WTC11 (cell line): ENCODE results near the gene TLE7. TPM values are rescaled to one million over a fixed set of nuclear protein-coding genes. Genes with fewer than 3 reads are reported as not detected.

Source experiments
- ATAC-seq: fragments of 200-7000 bp; cut with Tn5 transposase; 2 replicates; pipeline ENCODE4 v1.10.0; 2021; ENCODE audit warnings: mild to moderate bottlenecking, moderate library complexity
- CTCF ChIA-PET: fragments of 300-600 bp; sonication (Branson Sonifier 250); formaldehyde crosslinking; loops from one replicate; lab custom pipeline; 2021; ENCODE audit warnings: antibody characterized with exemption; lab: Charles Lee
- POLR2A ChIA-PET: fragments of 350-600 bp; sonication (Branson Sonifier 250); formaldehyde crosslinking; loops from one replicate; lab custom pipeline; 2021; ENCODE audit warnings: antibody characterized with exemption; lab: Charles Lee
- DNase-seq: peaks from one replicate; pipeline ENCODE4 v3.0.0; 2021; ENCODE audit warnings: low spot score
- H3K27ac Mint-ChIP-seq: 2 replicates; pipeline ENCODE4 v1.8.0; 2021; ENCODE audit warnings: mixed read lengths
- H3K27me3 Mint-ChIP-seq: 2 replicates; pipeline ENCODE4 v1.8.0; 2021; ENCODE audit warnings: low read depth, mild to moderate bottlenecking, moderate library complexity, mixed read lengths
- H3K36me3 Mint-ChIP-seq: 2 replicates; pipeline ENCODE4 v1.8.0; 2021; ENCODE audit warnings: mixed read lengths
- H3K4me1 Mint-ChIP-seq: 2 replicates; pipeline ENCODE4 v1.8.0; 2022; ENCODE audit warnings: mixed read lengths
- H3K4me3 Mint-ChIP-seq: 2 replicates; pipeline ENCODE4 v1.8.0; 2021; ENCODE audit warnings: mild to moderate bottlenecking, moderate library complexity, mixed read lengths
- H3K9me3 Mint-ChIP-seq: 2 replicates; pipeline ENCODE4 v1.8.0; 2021; ENCODE audit warnings: mixed read lengths
- ATF1 ChIP-seq: sonication (generic); formaldehyde crosslinking; IDR thresholded peaks from 2 replicates; pipeline ENCODE4 v1.8.1; 2023; ENCODE audit warnings: mild to moderate bottlenecking, moderate library complexity, missing genetic modification reagents
- CREB1 ChIP-seq: sonication (generic); formaldehyde crosslinking; IDR thresholded peaks from 2 replicates; pipeline ENCODE4 v1.8.0; 2023; ENCODE audit warnings: mild to moderate bottlenecking, missing genetic modification reagents
- CTCF ChIP-seq: fragments of 200-600 bp; IDR thresholded peaks from 2 replicates; pipeline ENCODE4 v1.8.0; 2022; ENCODE audit warnings: antibody characterized with exemption
- E2F4 ChIP-seq: sonication (generic); formaldehyde crosslinking; IDR thresholded peaks from 2 replicates; pipeline ENCODE4 v1.8.1; 2022; ENCODE audit warnings: low read depth, mild to moderate bottlenecking, moderate library complexity, missing genetic modification reagents, borderline replicate concordance
- ERG ChIP-seq: fragments of 250-450 bp; sonication (Bioruptor Pico); IDR thresholded peaks from 2 replicates; pipeline ENCODE4 v1.8.0; 2021; ENCODE audit warnings: mild to moderate bottlenecking
- ETV6 ChIP-seq: sonication (generic); formaldehyde crosslinking; IDR thresholded peaks from 2 replicates; pipeline ENCODE4 v1.8.1; 2022; ENCODE audit warnings: mild to moderate bottlenecking, missing genetic modification reagents
- FOXJ3 ChIP-seq: sonication (generic); formaldehyde crosslinking; IDR thresholded peaks from 2 replicates; pipeline ENCODE4 v1.9.0; 2021; ENCODE audit warnings: missing genetic modification reagents, mild to moderate bottlenecking, borderline replicate concordance
- GABPB1 ChIP-seq: sonication (generic); formaldehyde crosslinking; IDR thresholded peaks from 2 replicates; pipeline ENCODE4 v1.8.1; 2023; ENCODE audit warnings: mild to moderate bottlenecking, missing genetic modification reagents
- GTF2I ChIP-seq: fragments of 250-450 bp; sonication (Bioruptor Pico); conservative IDR thresholded peaks from 2 replicates; pipeline ENCODE4 v1.4.0; 2021; ENCODE audit warnings: mild to moderate bottlenecking
- IRF1 ChIP-seq: sonication (generic); formaldehyde crosslinking; IDR thresholded peaks from 2 replicates; pipeline ENCODE4 v1.8.0; 2023; ENCODE audit warnings: missing genetic modification reagents
- KAT7 ChIP-seq: sonication (generic); formaldehyde crosslinking; IDR thresholded peaks from 2 replicates; pipeline ENCODE4 v1.8.1; 2023; ENCODE audit warnings: missing genetic modification reagents, mild to moderate bottlenecking, borderline replicate concordance
- PRRX2 ChIP-seq: fragments of 250-450 bp; sonication (Bioruptor Pico); IDR thresholded peaks from 2 replicates; pipeline ENCODE4 v1.8.0; 2021; ENCODE audit warnings: mild to moderate bottlenecking
- SMAD3 ChIP-seq: sonication (generic); formaldehyde crosslinking; IDR thresholded peaks from 2 replicates; pipeline ENCODE4 v1.8.0; 2022; ENCODE audit warnings: missing genetic modification reagents, mild to moderate bottlenecking, borderline replicate concordance
- SMAD4 ChIP-seq: sonication (generic); formaldehyde crosslinking; IDR thresholded peaks from 2 replicates; pipeline ENCODE4 v1.8.0; 2022; ENCODE audit warnings: mild to moderate bottlenecking, missing genetic modification reagents
- STAT6 ChIP-seq: sonication (generic); formaldehyde crosslinking; conservative IDR thresholded peaks from 2 replicates; pipeline ENCODE4 v1.8.1; 2023; ENCODE audit warnings: mild to moderate bottlenecking, low read depth, missing genetic modification reagents, moderate library complexity
- TEAD4 ChIP-seq: sonication (generic); formaldehyde crosslinking; IDR thresholded peaks from 2 replicates; pipeline ENCODE4 v1.8.0; 2022; ENCODE audit warnings: mild to moderate bottlenecking, missing genetic modification reagents
- TP53 ChIP-seq: sonication (generic); formaldehyde crosslinking; IDR thresholded peaks from 2 replicates; pipeline ENCODE4 v1.8.1; 2023; ENCODE audit warnings: mild to moderate bottlenecking, missing genetic modification reagents
- USF1 ChIP-seq: sonication (generic); formaldehyde crosslinking; IDR thresholded peaks from 2 replicates; pipeline ENCODE4 v1.8.0; 2022; ENCODE audit warnings: mild to moderate bottlenecking, missing genetic modification reagents
- ZBTB43 ChIP-seq: sonication (generic); formaldehyde crosslinking; IDR thresholded peaks from 2 replicates; pipeline ENCODE4 v1.8.1; 2023; ENCODE audit warnings: mild to moderate bottlenecking, missing genetic modification reagents
- ZMAT4 ChIP-seq: fragments of 250-450 bp; sonication (Bioruptor Pico); IDR thresholded peaks from 2 replicates; pipeline ENCODE4 v1.9.0; 2021; ENCODE audit warnings: mild to moderate bottlenecking
- ZNF121 ChIP-seq: sonication (generic); formaldehyde crosslinking; IDR thresholded peaks from 2 replicates; pipeline ENCODE4 v1.8.0; 2023; ENCODE audit warnings: missing genetic modification reagents
- ZNF425 ChIP-seq: fragments of 250-450 bp; sonication (Bioruptor Pico); conservative IDR thresholded peaks from 2 replicates; pipeline ENCODE4 v1.9.0; 2021; ENCODE audit warnings: mild to moderate bottlenecking
- ZNF512 ChIP-seq: sonication (generic); formaldehyde crosslinking; IDR thresholded peaks from 2 replicates; pipeline ENCODE4 v1.8.1; 2022; ENCODE audit warnings: missing genetic modification reagents, borderline replicate concordance
- total RNA-seq: library from RNA; stranded (reverse); gene quantifications from 3 replicates; pipeline ENCODE4 v1.2.3, GENCODE V29; 2021

TLE7 gene
- total RNA-seq, 1 experiment from 2014 or later = 0.55 TPM

GRCh38 chr16:71431176-71431575 is 10.7 kb downstream of the TLE7 start (continued):
- no peak for TF ChIP-seq CTCF
- TF ChIP-seq ZNF512 = no peak
- no peak for TF ChIP-seq ZNF121 (CRISPR knock-in tag)
- no peak for TF ChIP-seq ZMAT4 (CRISPR knock-in tag)
- no peak for TF ChIP-seq E2F4 (CRISPR knock-in tag)
- no peak for TF ChIP-seq ZBTB43 (CRISPR knock-in tag)
- TF ChIP-seq SMAD4 (CRISPR knock-in tag) = no peak
- TF ChIP-seq TEAD4 (CRISPR knock-in tag) = no peak
- no peak for TF ChIP-seq USF1
- no peak for TF ChIP-seq TP53 (CRISPR knock-in tag)
- no peak for TF ChIP-seq ATF1
- TF ChIP-seq GABPB1 (CRISPR knock-in tag) = no peak
- TF ChIP-seq ETV6 (CRISPR knock-in tag) = no peak
- no peak for TF ChIP-seq ERG (CRISPR knock-in tag)

GRCh38 chr16:71430744-71431143 is 11.1 kb downstream of the TLE7 start:
- Mint-ChIP-seq H3K4me3 (no peak overlapping the region), H3K27me3 (peaks cover 25% of the 10 kb centered on the region), H3K9me3 (no peaks in the 10 kb centered on the region), H3K4me1 (peaks cover 10% of the 10 kb centered on the region), H3K27ac (no peak overlapping the region), H3K36me3 (no peaks in the 10 kb centered on the region)
- ChIA-PET CTCF (no interaction called here), POLR2A (no interaction called here)
- ATAC-seq (no peak), DNase-seq (no peak)
- TF ChIP-seq FOXJ3 (CRISPR knock-in tag) (no peak), SMAD3 (no peak), ZMAT4 (CRISPR knock-in tag) (no peak), ZNF425 (CRISPR knock-in tag) (no peak), KAT7 (CRISPR knock-in tag) (no peak), CREB1 (CRISPR knock-in tag) (no peak), GTF2I (no peak), PRRX2 (CRISPR knock-in tag) (no peak), IRF1 (CRISPR knock-in tag) (no peak), STAT6 (no peak)
